ENCODE data around the gene METTL23.

Gene METTL23

GRCh38 chr17:76687298-76688164 is 39.1 kb upstream of the METTL23 start:
- no peak overlapping the region for H2AFZ ChIP-seq (ENCODE audit: low read length)
- no peak overlapping the region for H3K27ac ChIP-seq (ENCODE audit: low read depth, low read length, poor library complexity, severe bottlenecking)
- H3K4me2 ChIP-seq (ENCODE audit: low read length) = no peak overlapping the region

GRCh38 chr17:76688165-76688622 is 38.4 kb upstream of the METTL23 start:
- Histone ChIP-seq H3K4me3 (ENCODE audit: low read depth, low read length, poor library complexity, severe bottlenecking) (no peak overlapping the region), H3K9ac (ENCODE audit: low read length) (no peak overlapping the region), H4K20me1 (ENCODE audit: insufficient read depth, low read length) (no peaks in the 10 kb centered on the region), H3K27me3 (ENCODE audit: insufficient read depth, low read length) (0 out of 2 replicates have a peak, but pooled peaks cover 14% of the 10 kb centered on the region), H3K9me3 (ENCODE audit: low read length) (no peaks in the 10 kb centered on the region), H3K4me2 (ENCODE audit: low read length) (no peak overlapping the region), H2AFZ (ENCODE audit: low read length) (no peak overlapping the region), H3K36me3 (ENCODE audit: insufficient read depth, low read length) (no peaks in the 10 kb centered on the region), H3K9me2 (ENCODE audit: low read depth, low read length) (no peaks in the 10 kb centered on the region), H3K79me2 (ENCODE audit: insufficient read depth, low read length) (no peaks in the 10 kb centered on the region), H3K4me1 (ENCODE audit: insufficient read depth, low read length, severe bottlenecking) (no peaks in the 10 kb centered on the region), H3F3A (ENCODE audit: insufficient read depth, low read length) (no peaks in the 10 kb centered on the region), H3K27ac (ENCODE audit: low read depth, low read length, poor library complexity, severe bottlenecking) (no peak overlapping the region)
- TF ChIP-seq CTCF (IDR thresholded peaks at IDR 0.05; ENCODE audit: low read length) = no peak
- TF ChIP-seq EZH2 (IDR thresholded peaks at IDR 0.05; ENCODE audit: borderline replicate concordance, low read length) = no peak

More at GRCh38 chr17:76687298-76688164, 39.1 kb upstream of the METTL23 start:
- H3K9me2 ChIP-seq (ENCODE audit: low read depth, low read length) = no peaks in the 10 kb centered on the region
- no peaks in the 10 kb centered on the region for H3K36me3 ChIP-seq (ENCODE audit: insufficient read depth, low read length)
- H3F3A ChIP-seq (ENCODE audit: insufficient read depth, low read length) = no peaks in the 10 kb centered on the region
- no peaks in the 10 kb centered on the region for H3K79me2 ChIP-seq (ENCODE audit: insufficient read depth, low read length)
- H3K4me3 ChIP-seq (ENCODE audit: low read depth, low read length, poor library complexity, severe bottlenecking) = no peak overlapping the region
- no peaks in the 10 kb centered on the region for H4K20me1 ChIP-seq (ENCODE audit: insufficient read depth, low read length)
- H3K9ac ChIP-seq (ENCODE audit: low read length) = no peak overlapping the region
- no peaks in the 10 kb centered on the region for H3K9me3 ChIP-seq (ENCODE audit: low read length)
- H3K4me1 ChIP-seq (ENCODE audit: insufficient read depth, low read length, severe bottlenecking) = no peaks in the 10 kb centered on the region
- TF ChIP-seq CTCF (IDR thresholded peaks at IDR 0.05; ENCODE audit: low read length) (no peak), EZH2 (IDR thresholded peaks at IDR 0.05; ENCODE audit: borderline replicate concordance, low read length) (no peak)
- H3K27me3 ChIP-seq (ENCODE audit: insufficient read depth, low read length) = peaks cover 19% of the 10 kb centered on the region; the same call in 1 of the 2 replicates

- no peaks in the 10 kb centered on the region for H3K9me3 ChIP-seq (ENCODE audit: low read length)
- 0 out of 2 replicates have a peak, but pooled peaks cover 14% of the 10 kb centered on the region for H3K27me3 ChIP-seq (ENCODE audit: insufficient read depth, low read length)
- no peak overlapping the region for H3K4me2 ChIP-seq (ENCODE audit: low read length)
- TF ChIP-seq CTCF (IDR thresholded peaks at IDR 0.05; ENCODE audit: low read length) (no peak), EZH2 (IDR thresholded peaks at IDR 0.05; ENCODE audit: borderline replicate concordance, low read length) (no peak)
- no peaks in the 10 kb centered on the region for H3K79me2 ChIP-seq (ENCODE audit: insufficient read depth, low read length)
- H3F3A ChIP-seq (ENCODE audit: insufficient read depth, low read length) = no peaks in the 10 kb centered on the region
- H3K9me2 ChIP-seq (ENCODE audit: low read depth, low read length) = no peaks in the 10 kb centered on the region
- H3K9ac ChIP-seq (ENCODE audit: low read length) = no peak overlapping the region
- H4K20me1 ChIP-seq (ENCODE audit: insufficient read depth, low read length) = no peaks in the 10 kb centered on the region
- no peaks in the 10 kb centered on the region for H3K4me1 ChIP-seq (ENCODE audit: insufficient read depth, low read length, severe bottlenecking)
- H3K4me3 ChIP-seq (ENCODE audit: low read depth, low read length, poor library complexity, severe bottlenecking) = no peak overlapping the region
- H3K36me3 ChIP-seq (ENCODE audit: insufficient read depth, low read length) = no peaks in the 10 kb centered on the region
- no peak overlapping the region for H2AFZ ChIP-seq (ENCODE audit: low read length)
- no peak overlapping the region for H3K27ac ChIP-seq (ENCODE audit: low read depth, low read length, poor library complexity, severe bottlenecking)
Observed at GRCh38 chr17:76689859-76690258, 36.8 kb upstream of the METTL23 start.
